CD4-positive, alpha-beta T cell treated with Interferon gamma for 1 hour (primary cell): ENCODE data around the gene MYCL.

Experiments
- DNase-seq: peaks from one replicate; pipeline ENCODE4 v3.0.0-alpha.2; 2020

Gene MYCL

GRCh38 chr1:39852214-39852791 is 49.4 kb downstream of the MYCL start:
- no peak for DNase-seq

DNA sequence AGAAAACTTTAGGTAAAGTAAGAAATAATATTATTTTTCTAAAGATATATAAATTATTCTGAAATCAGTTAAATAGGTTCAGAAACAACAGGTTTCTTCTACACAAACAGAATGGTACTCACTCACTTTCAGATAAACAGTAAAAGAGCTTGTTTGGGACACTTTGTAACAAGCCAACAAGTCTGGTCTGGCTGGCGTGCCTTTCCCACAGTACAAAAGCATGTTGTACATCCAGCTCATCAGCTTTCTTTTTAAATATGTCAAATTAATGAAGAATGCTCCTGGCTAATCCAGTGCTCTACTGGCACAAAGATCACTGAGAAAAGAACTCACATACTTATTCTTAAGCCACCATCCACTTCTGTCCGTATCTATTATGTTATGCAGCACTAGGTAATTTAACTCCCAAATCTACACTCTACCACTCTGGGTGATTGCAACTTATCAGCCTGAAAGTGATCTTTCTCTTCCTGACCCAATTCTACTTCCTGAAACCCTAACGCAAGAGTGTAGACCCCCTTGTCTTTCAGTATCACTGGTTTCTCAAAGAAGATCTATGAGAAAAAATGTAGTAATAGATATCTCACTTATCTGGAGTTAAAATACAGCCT is 51.0 kb downstream of the MYCL start:
- DNase-seq, result no peak

- DNase-seq, result no peak
These were observed 52.5 kb downstream of the MYCL start for GRCh38 chr1:39849203-39849602.

DNA sequence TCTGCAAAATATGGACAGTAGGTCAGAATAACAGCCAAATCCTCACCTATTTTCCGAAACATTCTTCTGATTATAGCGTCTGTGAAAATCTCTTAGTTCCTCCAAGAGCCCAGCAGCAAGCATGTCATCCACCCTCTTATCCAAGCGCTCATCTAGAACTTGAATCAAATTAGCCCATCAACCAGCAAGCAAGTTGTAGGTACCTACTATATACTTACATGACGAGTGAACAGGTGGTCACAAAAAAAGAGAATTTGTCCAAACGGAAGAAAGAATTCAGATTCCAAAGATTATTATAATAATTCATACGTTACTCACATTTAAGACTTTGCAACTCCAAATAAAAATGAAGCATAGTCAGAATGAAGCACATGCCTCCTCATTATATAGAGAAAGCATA is 53.8 kb downstream of the MYCL start:
- no peak for DNase-seq

- no peak for DNase-seq
These were observed 54.9 kb downstream of the MYCL start for GRCh38 chr1:39846796-39847195.

DNA sequence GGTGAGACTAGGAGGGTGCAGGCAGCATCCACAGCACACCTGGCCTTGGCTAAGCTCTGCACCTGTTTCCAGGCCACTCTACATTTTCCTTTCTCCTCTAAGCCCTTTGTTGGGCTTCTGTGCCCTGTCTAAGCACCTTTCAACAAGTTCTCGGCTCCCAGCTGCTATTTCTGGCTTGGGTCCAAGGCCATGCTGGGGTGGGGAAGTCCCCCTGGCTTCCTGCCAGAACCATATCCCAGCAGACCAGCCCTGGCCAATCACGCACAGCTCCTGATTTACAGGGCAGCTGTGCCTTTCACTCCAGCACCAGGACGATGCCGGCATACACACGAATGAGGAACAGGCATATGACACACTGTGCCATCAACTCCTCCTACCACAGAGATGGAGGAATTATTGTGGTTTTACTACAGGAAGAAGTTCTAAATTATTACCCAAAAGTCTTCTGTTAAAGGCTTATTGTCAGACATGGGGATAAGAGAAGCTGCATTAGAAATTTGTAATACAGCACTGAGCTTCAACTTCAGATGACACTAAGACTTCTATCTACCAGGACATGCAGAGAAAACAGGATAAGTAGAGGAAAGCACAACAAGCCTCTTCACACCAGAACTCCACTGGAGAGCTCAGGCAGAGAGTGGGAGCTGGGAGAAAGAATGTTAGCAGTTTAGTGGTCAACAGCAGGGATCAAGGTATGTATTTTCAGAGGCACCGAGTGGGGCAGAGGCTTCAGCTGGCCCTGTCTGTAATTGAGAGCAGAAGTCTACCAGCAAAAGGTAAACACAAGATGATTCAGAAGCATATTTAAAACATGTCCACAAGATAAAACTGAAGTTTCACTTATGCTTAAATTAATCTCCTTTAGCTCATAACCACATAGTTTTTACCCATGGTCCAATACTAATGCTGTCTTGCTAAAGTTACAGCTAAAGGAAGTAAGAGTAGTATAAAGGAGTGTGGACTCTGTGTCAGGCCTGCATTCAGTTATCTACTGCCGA is 55.8 kb downstream of the MYCL start:
- peak; percentile 87 for DNase-seq
